HepG2 (cell line): ENCODE results near the gene ARHGEF40. TPM values are rescaled to one million over a fixed set of nuclear protein-coding genes. Genes with fewer than 3 reads are reported as not detected.

Experiments used
- EEA1 ChIP-seq: sonication (generic); formaldehyde crosslinking; IDR thresholded peaks from 2 replicates; pipeline ENCODE4 v1.5.1; 2020; ENCODE audit warnings: mild to moderate bottlenecking, missing genetic modification reagents, borderline replicate concordance
- EHMT2 ChIP-seq: fragments of 200-600 bp; sonication (generic); IDR thresholded peaks from 2 replicates; pipeline ENCODE4 v1.7.0; 2017; ENCODE audit warnings: antibody characterized with exemption, low read depth, low read length, borderline replicate concordance
- FOXM1 ChIP-seq: sonication (generic); formaldehyde crosslinking; IDR thresholded peaks from 2 replicates; pipeline ENCODE4 v1.5.0; 2020; ENCODE audit warnings: missing genetic modification reagents
- GABPA ChIP-seq, 2 experiments: IDR thresholded peaks; 2 replicates each; pipeline ENCODE4 v1.6.1; 2011 to 2016; ENCODE audit warnings: low read depth in 2 of 2, low read length in 1 of 2, missing biosample characterization in 1 of 2, missing genetic modification characterization in 1 of 2
- GATAD1 ChIP-seq: IDR thresholded peaks from 2 replicates; pipeline ENCODE4 v1.6.1; 2016; ENCODE audit warnings: missing genetic modification reagents, missing compliant biosample characterization
- GATAD2A ChIP-seq: IDR thresholded peaks from 2 replicates; pipeline ENCODE4 v1.6.1; 2016
- MAFG ChIP-seq: sonication (generic); formaldehyde crosslinking; IDR thresholded peaks from 2 replicates; pipeline ENCODE4 v1.5.1; 2020; ENCODE audit warnings: mild to moderate bottlenecking, missing genetic modification reagents
- MBD4 ChIP-seq: IDR thresholded peaks from 2 replicates; pipeline ENCODE4 v1.6.1; 2012; ENCODE audit warnings: low read length, inconsistent platforms, borderline replicate concordance
- MED1 ChIP-seq: sonication (generic); formaldehyde crosslinking; IDR thresholded peaks from 2 replicates; pipeline ENCODE4 v1.4.0; 2020; ENCODE audit warnings: missing genetic modification reagents
- MEF2D ChIP-seq: sonication (generic); formaldehyde crosslinking; IDR thresholded peaks from 2 replicates; pipeline ENCODE4 v1.5.1; 2020; ENCODE audit warnings: mild to moderate bottlenecking, missing genetic modification reagents
- PAWR ChIP-seq: sonication (generic); formaldehyde crosslinking; IDR thresholded peaks from 2 replicates; pipeline ENCODE4 v1.4.0; 2020; ENCODE audit warnings: missing genetic modification reagents, mild to moderate bottlenecking, borderline replicate concordance
- RARG ChIP-seq: sonication (generic); formaldehyde crosslinking; IDR thresholded peaks from 2 replicates; pipeline ENCODE4 v1.4.0; 2020; ENCODE audit warnings: low read depth, mild to moderate bottlenecking, missing genetic modification reagents
- RXRA ChIP-seq: sonication (generic); formaldehyde crosslinking; IDR thresholded peaks from 2 replicates; pipeline ENCODE4 v1.5.1; 2020; ENCODE audit warnings: missing genetic modification reagents
- SIX1 ChIP-seq: sonication (generic); formaldehyde crosslinking; IDR thresholded peaks from 2 replicates; pipeline ENCODE4 v1.4.0; 2020; ENCODE audit warnings: missing genetic modification reagents, borderline replicate concordance
- TFDP2 ChIP-seq: sonication (generic); formaldehyde crosslinking; IDR thresholded peaks from 2 replicates; pipeline ENCODE4 v1.4.0; 2020; ENCODE audit warnings: missing genetic modification reagents
- ZBTB4 ChIP-seq: sonication (generic); formaldehyde crosslinking; IDR thresholded peaks from 2 replicates; pipeline ENCODE4 v1.4.0; 2020; ENCODE audit warnings: missing genetic modification reagents, mild to moderate bottlenecking, borderline replicate concordance
- ZBTB8A ChIP-seq: sonication (generic); formaldehyde crosslinking; IDR thresholded peaks from 2 replicates; pipeline ENCODE4 v1.4.0; 2020; ENCODE audit warnings: mild to moderate bottlenecking, low read depth, missing genetic modification reagents, borderline replicate concordance
- ZFP36 ChIP-seq: fragments of 150-350 bp; IDR thresholded peaks from 2 replicates; pipeline ENCODE4 v1.6.1; 2018; ENCODE audit warnings: borderline replicate concordance, low read length, low read depth; ENCODE audit not compliant: partially characterized antibody
- ZKSCAN8 ChIP-seq: IDR thresholded peaks from 2 replicates; pipeline ENCODE4 v1.6.1; 2016; ENCODE audit warnings: borderline replicate concordance, missing genetic modification reagents, missing compliant biosample characterization
- ZMYM3 ChIP-seq: sonication (generic); formaldehyde crosslinking; IDR thresholded peaks from 2 replicates; pipeline ENCODE4 v1.5.1; 2020; ENCODE audit warnings: mild to moderate bottlenecking, missing genetic modification reagents
- ZNF234 ChIP-seq: sonication (generic); formaldehyde crosslinking; conservative IDR thresholded peaks from 2 replicates; pipeline ENCODE4 v1.5.1; 2020; ENCODE audit warnings: mild to moderate bottlenecking, missing genetic modification reagents
- ZSCAN12 ChIP-seq: sonication (generic); formaldehyde crosslinking; IDR thresholded peaks from 2 replicates; pipeline ENCODE4 v1.9.0; 2021; ENCODE audit warnings: mild to moderate bottlenecking, missing genetic modification reagents
- ZSCAN9 ChIP-seq: IDR thresholded peaks from 2 replicates; pipeline ENCODE4 v1.6.1; 2016; ENCODE audit warnings: borderline replicate concordance
- polyA plus RNA-seq, 8 experiments: library from polyadenylated mRNA; depleted of rRNA in 3 of 8; stranded (reverse) in 7 of 8; unstranded in 1 of 8; fragments of >200 nt; fragmentation: Illumina TruSeq in 4 of 8; extraction: Trizol in 4 of 8; gene quantifications; 2 replicates each; pipeline versions ENCODE4 v1.2.1 to v1.2.3, GENCODE V29; 2011 to 2016; ENCODE audit warnings: low read depth in 4 of 8, missing spikeins in 1 of 8, mixed read lengths in 1 of 8; ENCODE audit not compliant: insufficient read depth in 1 of 8
- total RNA-seq, 5 experiments: library from RNA; depleted of rRNA; stranded (reverse); fragments of >200 nt; fragmentation: Illumina TruSeq; extraction: Trizol; gene quantifications; 2 replicates each; pipeline ENCODE4 v1.2.3, GENCODE V29; 2016; ENCODE audit warnings: low read depth in 1 of 5
- TF ChIP-seq, protein P1 (sequence below): sonication (generic); formaldehyde crosslinking; IDR thresholded peaks from 2 replicates; pipeline ENCODE4 v1.4.0; 2020; ENCODE audit warnings: missing genetic modification reagents, borderline replicate concordance

ARHGEF40 gene
- total and polyA plus RNA-seq, 2 of the 13 experiments (the other 11 are each of a cell fraction or from before 2014, with no cell fraction given): 28.1 to 78.1 TPM

GRCh38 chr14:21054123-21054767, 15.9 kb upstream of the ARHGEF40 start (continued):
- TF ChIP-seq SIX1 (CRISPR knock-in tag): no peak; the same call in 1 of the 2 replicates
- TF ChIP-seq MED1: peak; percentile 99
- TF ChIP-seq, protein P1, sequence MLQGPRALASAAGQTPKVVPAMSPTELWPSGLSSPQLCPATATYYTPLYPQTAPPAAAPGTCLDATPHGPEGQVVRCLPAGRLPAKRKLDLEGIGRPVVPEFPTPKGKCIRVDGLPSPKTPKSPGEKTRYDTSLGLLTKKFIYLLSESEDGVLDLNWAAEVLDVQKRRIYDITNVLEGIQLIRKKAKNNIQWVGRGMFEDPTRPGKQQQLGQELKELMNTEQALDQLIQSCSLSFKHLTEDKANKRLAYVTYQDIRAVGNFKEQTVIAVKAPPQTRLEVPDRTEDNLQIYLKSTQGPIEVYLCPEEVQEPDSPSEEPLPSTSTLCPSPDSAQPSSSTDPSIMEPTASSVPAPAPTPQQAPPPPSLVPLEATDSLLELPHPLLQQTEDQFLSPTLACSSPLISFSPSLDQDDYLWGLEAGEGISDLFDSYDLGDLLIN (CRISPR knock-in tag): no peak
- TF ChIP-seq EHMT2: peak; percentile 79; the same call in 1 of the 2 replicates
- TF ChIP-seq MEF2D: peak; percentile 81
- no peak for TF ChIP-seq FOXM1
- TF ChIP-seq MBD4: no peak
- peak; percentile 69; the same call in 1 of the 2 replicates for TF ChIP-seq TFDP2 (CRISPR knock-in tag)
- no peak for TF ChIP-seq ZSCAN12 (CRISPR knock-in tag)
- TF ChIP-seq ZKSCAN8 (CRISPR knock-in tag): peak; percentile 69; the same call in 1 of the 2 replicates
- no peak for TF ChIP-seq GABPA (IDR thresholded peaks at IDR 0.05; ENCODE audit: low read depth, low read length)
- TF ChIP-seq GABPA (CRISPR knock-in tag; IDR thresholded peaks at IDR 0.05; ENCODE audit: low read depth): peak; percentile 58
- no peak for TF ChIP-seq MAFG
- TF ChIP-seq EEA1 (CRISPR knock-in tag): no peak
- TF ChIP-seq ZNF234 (CRISPR knock-in tag): no peak
- TF ChIP-seq ZMYM3 (CRISPR knock-in tag): peak; percentile 66; the same call in 1 of the 2 replicates
- peak; percentile 97 for TF ChIP-seq GATAD2A (CRISPR knock-in tag)
- TF ChIP-seq RXRA (CRISPR knock-in tag): peak; percentile 97
- no peak for TF ChIP-seq ZBTB8A (CRISPR knock-in tag)
- no peak for TF ChIP-seq ZFP36
- peak; percentile 62; the same call in 1 of the 2 replicates for TF ChIP-seq GATAD1
- no peak; the same call in 1 of the 2 replicates for TF ChIP-seq ZBTB4 (CRISPR knock-in tag)
- no peak for TF ChIP-seq PAWR (CRISPR knock-in tag)
- TF ChIP-seq ZSCAN9 (CRISPR knock-in tag): peak; percentile 83; the same call in 1 of the 2 replicates
- TF ChIP-seq RARG (CRISPR knock-in tag): no peak
